ENCODE measurements around the gene POR.
"Not testable (repeated sequence)": the region's sequence is repeated elsewhere in the genome, so short reads cannot be mapped to it uniquely, and the experiment has no call there.

Gene POR

DNA sequence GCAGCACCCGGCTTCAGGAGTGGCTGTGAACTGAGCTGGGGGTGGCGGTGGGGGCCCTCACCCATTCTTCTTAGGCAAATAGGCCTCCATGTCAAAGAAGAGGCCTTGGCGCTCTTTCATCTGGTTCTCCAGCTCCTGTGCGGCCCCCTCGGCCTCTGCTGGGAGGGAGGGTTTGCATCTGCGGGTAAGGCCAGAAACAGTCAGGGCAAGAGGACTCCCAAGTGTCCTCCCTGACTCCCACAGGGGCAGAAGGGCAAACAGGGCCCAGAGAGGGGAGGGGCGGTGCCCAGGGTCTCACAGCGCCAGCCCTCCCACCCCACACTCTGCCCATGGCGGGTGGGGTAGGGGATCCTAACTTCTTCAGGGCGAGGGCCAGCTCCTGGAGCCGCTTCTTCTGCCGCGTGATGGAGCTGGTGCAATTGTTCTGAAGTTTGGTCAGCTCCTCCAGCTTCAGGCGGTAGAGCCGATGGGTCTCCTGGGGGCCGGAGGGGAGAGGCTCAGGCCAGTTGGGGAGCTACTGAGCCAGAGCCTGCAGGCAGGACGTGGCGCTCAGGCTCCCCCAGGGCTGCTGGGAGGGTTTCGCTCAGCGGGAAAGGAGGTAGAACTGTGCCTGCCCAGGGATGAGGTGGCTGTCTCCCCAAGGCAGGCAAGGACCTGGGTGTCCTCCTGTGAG lies 77.3 kb downstream of the POR start:
- no peak for DNase-seq (ENCODE audit: low spot score)

DNA sequence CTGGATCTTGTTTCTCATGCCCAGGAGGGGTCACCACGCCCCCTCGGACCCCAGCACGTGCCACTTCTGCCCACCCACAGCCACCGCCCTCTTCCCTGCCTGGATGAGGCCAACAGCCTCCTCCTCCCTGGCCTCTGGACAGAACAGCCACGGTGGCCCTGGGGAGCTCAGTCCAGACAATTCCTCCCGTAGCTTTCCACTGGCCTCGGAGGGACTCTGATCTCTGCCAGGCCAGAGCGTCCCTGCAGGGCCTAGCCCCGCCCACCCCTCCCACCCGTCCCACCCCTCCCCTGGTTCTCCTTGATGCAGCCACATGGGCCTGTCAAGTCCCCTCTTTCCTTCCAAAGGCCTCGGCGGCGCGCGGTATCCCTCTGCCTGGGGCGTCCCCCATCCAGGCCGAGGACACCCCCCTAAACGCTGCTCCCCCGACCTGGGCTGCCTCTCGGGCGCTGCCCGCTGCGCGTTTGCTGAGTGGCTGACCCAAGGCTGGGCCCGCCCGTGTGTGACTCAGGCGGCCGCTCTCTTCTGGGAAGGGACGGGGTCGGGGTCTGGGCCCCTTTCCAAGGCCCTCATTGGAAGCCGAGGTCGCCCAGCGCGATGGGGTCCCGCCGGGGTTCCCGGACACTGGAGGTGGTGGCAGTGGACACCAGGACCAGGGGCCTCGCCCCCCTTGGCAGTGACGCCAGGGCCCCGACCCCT lies 78.9 kb downstream of the POR start:
- DNase-seq (ENCODE audit: low spot score) = peak; percentile 56

DNA sequence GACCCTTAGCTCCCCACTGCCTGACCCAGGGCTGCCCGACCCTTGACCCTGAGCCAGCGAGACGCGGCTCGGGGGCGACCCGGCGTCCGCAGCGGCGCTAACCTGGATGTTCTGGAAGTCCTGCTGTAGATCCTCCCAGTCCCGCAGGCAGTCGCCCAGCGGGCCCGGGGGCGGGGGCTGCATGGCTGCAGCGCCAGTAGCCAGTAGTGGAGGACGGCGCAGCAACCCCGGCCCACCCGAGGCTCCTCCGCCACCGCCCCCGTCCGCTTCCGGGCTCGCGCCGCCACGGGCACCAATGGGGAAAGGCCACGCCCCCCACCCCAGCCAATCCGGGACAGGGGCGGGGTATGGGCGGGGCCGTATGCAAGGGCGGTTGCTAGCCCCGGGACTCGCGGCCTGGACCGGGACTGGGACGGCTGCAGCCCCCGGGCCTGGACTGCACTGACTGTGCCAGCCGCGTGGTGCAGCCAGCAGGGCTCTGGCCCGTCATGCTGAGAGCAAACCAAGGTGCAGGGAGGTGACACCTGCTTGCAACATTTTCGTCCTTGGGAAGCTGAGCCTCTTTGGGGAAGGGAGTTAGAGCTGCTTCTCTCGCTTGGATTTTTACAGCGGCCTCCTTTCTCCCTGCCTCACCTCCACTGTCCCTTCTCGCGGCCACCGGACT lies 79.6 kb downstream of the POR start, which contains the start of gene TMEM120A:
TMEM120A (minus strand) TSS at position 208 of the 664 bp plus-strand sequence; CDS start at position 183, 25 bp downstream.
- peak; percentile 100 for DNase-seq (ENCODE audit: low spot score)

DNA sequence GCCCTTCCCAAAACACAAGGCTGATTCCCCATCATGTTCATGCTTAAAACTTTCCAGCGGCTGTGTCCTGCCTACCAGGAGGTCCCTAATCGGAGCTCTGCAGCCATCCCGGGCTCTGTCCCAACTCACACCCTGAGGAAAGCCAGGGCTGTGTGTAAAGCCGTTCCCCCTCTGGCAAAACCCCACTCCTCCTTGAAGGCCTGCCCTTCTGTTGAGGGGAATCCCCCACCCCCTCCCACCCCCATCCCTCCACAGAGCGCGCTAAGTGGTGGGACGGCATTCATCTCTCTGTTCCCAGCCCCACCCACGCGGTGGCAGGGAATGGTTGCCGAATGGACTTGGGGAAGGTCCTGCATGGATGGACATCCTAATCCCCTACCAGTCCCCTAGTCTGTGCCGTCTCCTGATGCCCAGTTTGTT lies 80.1 kb downstream of the POR start:
- DNase-seq (ENCODE audit: low spot score) = no peak

DNA sequence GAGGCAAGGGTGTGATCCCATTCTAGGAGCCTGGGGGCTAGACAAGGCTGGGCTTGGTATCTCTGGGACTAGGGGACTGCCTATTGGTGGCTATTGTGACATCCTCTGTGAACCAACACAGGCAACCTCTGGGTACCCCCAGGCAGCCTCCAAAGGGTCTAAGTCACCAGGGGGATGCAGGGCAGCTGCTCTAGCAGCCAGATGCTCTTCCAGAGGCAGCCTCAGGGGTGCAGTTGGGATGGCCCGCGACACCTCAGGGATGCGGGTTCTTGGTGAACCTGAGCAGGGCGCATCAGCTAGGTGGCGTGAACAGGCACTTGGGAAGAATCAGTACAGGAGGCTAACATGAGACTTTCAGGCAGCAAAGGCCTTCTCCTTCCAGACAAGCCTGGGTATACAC lies 81.0 kb downstream of the POR start:
- no peak for DNase-seq (ENCODE audit: low spot score)

DNA sequence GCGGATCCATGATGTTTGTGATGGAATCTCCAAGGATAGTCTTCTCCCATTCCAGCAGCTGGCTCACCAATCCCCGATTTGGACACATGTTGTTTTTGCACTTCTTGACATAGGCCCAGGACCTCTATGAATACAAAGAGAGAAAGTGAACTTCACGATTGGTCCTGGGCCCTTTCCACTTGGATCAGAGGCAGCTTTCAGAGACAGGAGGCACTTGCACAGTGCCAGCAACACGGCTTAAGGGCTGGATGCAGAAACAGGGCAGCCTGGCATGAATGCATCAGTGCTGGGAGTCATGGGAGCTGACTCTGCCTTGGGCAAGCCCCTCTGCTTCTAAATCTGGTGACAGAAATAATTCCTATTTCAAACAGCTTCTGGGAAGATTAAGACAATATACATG lies 81.5 kb downstream of the POR start:
- no peak for DNase-seq (ENCODE audit: low spot score)

DNA sequence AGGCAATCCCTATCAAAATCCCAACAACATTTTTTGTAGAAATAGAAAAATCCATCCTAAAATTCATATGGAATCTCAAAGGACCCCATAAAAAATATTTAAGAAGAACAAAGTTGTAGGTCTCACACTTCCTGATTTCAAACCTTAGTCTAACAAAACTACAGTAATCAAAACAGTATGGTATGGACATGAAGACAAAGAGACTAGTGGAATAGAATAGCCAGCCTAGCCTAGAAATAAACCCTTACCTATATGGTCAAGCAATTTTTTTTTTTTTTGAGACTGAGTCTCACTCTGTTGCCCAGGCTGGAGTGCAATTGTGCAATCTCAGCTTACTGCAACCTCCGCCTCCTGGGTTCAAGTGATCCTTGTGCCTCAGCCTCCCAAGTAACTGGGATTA lies 83.1 kb downstream of the POR start:
- DNase-seq (ENCODE audit: low spot score) = no peak

DNA sequence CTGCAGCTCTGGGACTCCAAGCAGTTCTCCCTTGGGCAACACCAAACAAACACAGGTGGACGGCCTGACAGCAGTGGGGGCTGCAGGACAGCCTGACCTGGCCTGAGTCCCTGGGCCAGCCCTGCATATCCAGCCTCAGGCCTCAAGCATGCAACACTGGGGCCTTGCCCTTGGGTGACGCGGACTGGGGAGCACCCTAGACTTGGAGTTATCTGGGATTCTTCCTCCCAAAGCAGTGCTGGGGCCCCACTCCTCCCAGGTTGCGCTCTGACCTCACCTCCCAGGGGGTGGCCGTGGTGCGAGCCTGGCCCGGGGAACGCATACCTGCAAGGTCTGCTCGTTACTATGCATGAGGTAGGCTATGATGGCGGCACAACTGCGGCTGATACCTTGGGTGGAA lies 85.6 kb downstream of the POR start:
- DNase-seq (ENCODE audit: low spot score) = no peak

DNA sequence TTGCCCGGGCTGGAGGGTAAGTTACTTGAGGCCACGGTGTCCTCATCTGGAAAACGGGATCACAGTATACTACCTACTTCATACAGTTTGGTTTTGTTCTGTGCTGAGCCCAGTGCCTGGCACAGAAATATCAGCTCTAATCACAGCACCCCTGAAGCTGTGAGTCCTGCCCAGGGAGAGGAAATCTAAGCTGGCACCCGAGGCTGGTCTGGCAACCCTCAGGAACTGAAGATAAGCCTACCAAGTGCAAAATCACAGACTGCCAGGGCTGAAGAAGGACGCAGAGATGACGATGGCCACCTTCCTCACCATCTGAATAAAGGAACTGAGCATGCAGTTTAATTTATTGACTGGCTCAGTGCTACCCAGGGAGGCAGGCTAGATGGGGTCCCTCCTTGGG lies 87.2 kb downstream of the POR start:
- no peak for DNase-seq (ENCODE audit: low spot score)

DNA sequence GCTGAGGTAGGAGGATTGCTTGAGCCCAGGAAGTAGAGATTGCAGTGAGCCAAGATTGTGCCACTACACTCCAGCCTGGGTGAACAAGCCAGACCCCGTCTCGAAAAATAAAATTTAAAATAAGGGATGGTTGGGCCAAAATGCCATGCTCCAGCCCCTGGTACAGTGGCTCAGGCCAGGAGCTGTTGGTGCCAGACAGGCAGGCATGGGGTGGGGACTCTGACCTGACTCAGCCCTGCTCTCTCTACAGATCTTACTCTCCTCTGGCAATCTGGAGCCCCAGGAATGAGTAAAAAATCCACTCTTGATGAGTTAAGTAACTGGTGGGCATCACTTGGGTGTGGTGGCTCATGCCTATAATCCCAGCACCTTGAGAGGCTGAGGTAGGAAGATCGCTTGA lies 87.9 kb downstream of the POR start:
- no peak for DNase-seq (ENCODE audit: low spot score)

DNA sequence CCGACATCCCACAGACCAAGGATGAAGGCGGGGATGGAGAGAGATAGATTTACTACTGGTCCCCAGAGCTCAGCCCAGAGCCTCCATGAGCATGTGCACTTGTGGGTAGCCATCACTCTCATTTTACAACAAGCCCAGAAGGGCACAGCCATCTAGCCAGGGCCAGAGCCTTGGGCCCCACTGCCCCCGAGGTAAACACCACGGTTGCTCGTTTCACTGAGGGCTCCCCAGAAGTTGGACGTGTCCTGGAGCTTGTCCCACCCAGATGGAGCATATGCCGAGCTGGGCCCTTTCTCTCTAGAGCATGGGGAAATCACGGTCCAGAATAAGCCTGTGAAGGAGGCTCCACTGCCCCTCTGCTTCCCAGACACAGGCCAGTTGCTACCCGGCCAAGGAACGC lies 88.4 kb downstream of the POR start:
- DNase-seq (ENCODE audit: low spot score) = no peak

DNA sequence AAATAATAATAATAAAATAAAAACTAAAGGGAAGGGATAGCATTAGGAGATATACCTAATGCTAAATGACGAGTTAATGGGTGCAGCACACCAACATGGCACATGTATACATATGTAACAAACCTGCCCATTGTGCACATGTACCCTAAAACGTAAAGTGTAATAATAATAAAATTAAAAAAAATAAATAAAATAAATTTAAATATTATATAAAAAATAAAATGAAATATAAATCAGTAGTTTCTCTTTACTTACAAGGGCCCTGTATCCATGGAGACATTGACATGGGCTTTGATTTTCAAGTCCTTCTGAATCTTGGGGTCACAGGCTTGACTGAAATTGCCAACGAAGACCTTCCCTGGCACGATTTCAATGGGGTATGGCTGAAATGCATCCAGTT lies 90.0 kb downstream of the POR start:
- DNase-seq (ENCODE audit: low spot score) = not testable (repeated sequence)

DNA sequence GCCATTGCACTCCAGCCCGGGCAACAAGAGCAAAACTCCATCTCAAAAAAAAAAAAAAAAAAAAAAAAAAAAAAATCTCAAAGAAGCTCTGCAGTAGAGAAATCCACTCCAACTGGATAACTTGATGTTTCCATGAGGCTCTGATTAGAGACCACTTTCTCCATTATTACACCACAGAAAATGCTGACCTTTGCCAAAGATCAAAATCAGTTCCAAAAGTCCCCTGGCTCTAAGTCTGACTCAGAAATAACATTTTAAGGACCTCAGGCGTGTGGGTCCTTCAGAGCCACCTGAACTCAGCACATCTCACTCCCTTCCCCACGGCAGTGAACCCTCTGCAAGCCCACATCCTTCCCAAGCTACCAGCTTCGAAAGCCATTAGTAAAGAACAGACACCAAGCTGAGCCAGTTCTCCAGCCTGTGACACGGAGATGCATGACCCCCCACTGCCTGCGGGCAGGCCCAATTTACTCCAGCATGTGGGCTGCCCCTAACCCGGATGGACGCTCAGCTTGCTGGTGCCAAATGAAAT lies 93.3 kb downstream of the POR start:
- no peak for DNase-seq (ENCODE audit: low spot score)

DNA sequence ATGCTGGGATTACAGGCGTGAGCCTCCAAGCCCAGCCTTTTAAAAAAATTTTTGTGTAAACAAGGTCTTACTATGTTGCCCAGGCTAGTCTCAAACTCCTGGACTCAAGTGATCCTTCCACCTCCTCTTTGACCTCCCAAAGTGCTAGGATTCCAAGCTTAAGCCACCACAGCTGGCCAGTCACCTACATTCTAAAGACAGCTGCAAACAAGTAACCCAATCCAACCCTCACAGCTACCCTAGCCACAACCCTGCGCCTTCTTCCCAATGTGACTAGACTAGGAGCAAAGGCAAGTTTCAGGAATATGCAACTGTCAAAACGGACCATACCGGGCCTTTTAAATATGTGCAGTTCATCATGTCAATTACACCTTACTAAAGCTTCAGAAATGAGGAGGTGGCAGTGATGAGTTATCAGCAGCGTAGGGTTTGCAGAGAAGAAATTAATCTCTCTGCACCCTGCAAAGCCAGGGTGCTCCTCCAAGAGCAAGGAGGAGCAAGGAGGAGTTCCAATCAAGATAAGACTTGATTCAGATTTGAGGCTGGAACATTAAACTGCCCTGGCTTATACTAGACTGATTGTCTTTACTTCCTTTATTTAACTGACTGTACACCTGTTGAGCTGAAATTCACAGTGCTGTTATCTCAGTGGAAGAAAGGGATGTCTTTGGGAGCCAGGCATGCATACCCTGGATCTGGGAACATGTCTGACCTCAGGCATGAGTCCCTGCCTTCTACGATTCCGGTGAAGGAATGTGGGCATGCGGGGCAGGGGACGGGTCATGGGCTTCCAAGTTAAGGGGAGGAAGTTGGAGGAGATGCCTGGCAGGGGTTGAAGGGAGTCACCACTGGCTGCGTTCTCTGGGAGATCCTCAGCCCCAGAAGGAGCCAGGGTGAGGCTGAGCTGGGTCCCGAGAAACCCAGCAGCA lies 95.0 kb downstream of the POR start:
- no peak for DNase-seq (ENCODE audit: low spot score)

DNA sequence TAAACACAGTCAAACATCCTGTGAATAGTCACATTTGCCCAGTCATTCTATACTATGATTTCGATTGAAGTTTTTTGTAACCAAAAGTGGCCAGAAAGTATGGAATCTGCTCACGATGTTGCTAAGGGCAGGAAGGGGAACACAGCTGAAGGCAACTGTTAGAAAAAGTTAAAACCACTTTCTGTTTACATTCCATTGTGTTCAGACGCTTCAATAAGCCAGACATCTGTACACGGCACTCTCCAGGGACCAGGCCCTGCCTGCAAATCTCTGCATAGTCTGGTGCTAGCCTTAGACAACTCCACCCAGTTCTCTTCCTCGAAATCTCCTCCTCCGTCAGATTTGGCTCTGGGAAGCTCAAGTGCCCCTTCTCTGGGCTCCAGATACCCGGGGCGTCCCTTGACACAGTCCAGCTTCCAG lies 96.5 kb downstream of the POR start:
- no peak for DNase-seq (ENCODE audit: low spot score)

DNA sequence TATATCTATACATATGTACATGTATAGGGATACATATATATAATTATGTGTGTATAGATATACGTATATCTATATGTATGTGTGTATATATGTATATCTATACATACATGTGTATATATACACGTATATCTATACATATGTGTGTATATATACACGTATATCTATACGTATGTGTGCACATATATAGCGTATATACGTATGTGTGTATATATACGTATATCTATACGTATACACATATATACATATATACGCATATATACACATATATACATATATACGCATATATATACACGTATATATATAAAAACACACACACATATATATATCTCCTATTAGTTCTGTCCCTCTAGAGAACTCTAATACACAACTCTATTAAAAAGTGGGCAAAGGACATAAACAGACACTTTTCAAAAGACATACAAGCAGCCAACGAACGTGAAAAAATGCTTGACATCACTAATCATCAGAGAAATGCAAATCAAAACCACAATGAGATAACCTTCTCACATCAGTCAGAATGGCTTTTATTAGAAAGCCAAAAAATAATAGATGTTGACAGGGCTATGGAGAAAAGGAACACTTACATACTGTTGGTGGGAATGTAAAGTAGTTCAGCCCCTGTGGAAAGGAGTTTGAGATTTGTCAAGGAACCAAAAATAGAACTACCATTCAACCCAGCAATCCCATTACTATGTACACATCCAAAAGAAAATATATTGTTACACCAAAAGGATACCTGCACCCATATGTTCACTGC lies 101.4 kb downstream of the POR start:
- DNase-seq (ENCODE audit: low spot score) = no peak

DNA sequence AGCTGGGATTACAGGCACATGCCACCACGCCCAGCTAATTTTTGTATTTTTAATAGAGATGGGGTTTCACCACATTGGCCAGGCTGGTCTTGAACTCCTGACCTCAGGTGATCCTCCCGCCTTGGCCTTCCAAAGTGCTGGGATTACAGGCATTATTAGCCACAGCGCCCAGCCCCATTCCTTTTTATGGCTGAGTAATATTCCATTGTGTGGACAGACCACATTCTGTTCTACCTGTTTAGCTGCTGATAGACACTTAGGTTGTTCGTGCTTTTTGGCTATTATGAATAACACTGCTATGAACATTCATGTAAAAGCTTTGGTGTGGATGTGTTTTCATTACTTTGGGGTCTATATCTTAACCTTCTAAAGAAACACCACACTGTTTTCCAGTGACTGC lies 103.6 kb downstream of the POR start:
- not testable (repeated sequence) for DNase-seq (ENCODE audit: low spot score)

DNA sequence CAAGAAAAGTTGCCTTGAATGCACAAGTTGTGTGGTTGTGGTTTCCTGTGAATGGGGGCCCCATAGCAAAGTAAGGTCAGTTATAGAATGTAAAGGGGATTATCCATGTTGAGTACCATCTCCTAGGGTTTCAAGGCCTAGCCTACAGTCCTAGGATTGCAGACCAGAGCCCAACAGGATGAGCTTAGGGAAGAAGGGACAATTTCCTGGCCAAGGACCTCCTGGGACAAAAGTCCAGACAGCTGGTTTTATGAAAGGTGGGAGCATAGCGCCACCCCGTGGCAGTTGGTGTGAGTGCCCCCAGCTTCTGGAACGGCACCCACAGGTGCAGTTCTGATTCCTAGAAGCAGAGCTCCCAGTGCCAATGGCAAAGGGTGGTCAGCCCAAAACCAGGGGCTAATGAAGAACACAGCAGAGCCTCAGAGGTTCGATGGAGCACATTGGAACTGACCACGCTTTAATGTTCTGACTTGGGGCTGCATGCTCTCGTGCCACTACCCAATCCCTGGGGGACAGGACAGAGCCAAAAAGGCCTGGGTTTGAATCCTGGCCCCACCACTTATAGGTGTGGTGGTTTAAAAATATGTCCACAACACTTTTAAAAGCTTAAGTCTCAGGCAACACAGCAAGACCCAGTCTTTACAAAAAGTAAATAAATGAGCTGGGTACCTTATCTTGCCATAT lies 105.2 kb downstream of the POR start:
- DNase-seq (ENCODE audit: low spot score) = peak; percentile 72

DNA sequence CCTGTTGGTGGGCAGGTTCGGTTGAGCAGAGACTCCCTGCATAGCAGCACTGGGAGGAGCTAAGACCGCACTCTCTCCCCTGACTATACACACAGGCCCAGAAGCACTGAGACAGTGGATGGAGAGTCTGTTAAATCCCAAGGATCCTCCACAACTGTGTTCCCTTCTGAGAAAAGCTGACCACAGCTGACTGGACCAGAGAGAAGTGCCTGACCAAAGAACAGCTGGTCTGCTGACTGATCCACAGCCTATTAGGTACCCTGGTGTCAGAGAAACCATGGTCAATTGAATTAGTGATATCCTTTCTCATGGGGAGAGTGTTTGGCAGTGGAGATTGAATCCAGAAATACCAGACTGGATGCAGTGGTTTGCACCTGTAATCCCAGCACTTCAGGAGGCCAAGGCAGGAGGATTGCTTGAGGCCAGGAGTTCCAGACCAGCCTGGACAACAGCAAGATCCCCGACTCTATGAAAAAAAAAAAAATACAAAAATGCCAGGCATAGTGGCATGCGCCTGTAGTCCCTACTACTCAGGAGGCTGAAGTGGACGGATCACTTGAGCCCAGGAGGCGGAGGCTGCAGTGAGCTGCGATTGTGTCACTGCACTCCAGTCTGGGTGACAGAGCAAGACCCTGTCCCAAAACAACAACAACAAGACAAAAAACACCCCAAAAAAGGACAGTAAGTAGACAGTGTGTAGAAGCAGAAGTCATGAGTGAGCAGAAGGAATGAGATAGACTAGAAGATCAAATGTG lies 107.2 kb downstream of the POR start:
- no peak for DNase-seq (ENCODE audit: low spot score)

DNA sequence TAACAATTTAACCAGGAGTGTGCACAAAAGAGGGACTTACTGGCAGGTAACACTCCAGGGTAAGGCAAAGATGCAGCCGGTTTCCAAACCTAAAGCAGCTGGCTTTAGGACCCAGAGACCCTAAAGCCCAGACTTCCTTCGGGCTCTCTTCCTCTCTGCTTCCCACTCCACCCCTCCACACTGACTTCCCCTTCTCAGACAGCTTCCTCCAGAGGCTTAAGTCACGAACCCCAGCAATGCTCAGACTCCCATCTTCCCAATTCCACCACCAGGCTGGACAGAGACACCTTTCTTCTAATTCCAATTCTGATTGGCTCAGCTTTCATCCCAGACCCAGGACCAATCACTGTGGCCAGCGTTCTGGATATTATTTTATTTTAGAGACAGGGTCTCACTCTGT lies 108.0 kb downstream of the POR start:
- no peak for DNase-seq (ENCODE audit: low spot score)
